HepG2 (cell line): Measurements from ENCODE around the gene SLC36A1. TPM values are rescaled to one million over a fixed set of nuclear protein-coding genes. Genes with fewer than 3 reads are reported as not detected.

Experiments used
- ARID5B ChIP-seq: IDR thresholded peaks from 2 replicates; pipeline ENCODE4 v1.4.0; 2020; ENCODE audit warnings: mild to moderate bottlenecking, missing genetic modification reagents
- GMEB1 ChIP-seq: sonication (generic); formaldehyde crosslinking; IDR thresholded peaks from 2 replicates; pipeline ENCODE4 v1.5.1; 2020; ENCODE audit warnings: missing genetic modification reagents, mild to moderate bottlenecking, borderline replicate concordance
- HMG20B ChIP-seq: conservative IDR thresholded peaks from 2 replicates; pipeline ENCODE4 v1.6.1; 2016; ENCODE audit warnings: missing genetic modification reagents, missing compliant biosample characterization
- MYNN ChIP-seq: sonication (generic); formaldehyde crosslinking; IDR thresholded peaks from 2 replicates; pipeline ENCODE4 v1.4.0; 2020; ENCODE audit warnings: mild to moderate bottlenecking, low read depth, missing genetic modification reagents
- RAD21 ChIP-seq: fragments of 450-650 bp; formaldehyde crosslinking; IDR thresholded peaks from 2 replicates; pipeline ENCODE4 v1.5.0; 2020; ENCODE audit warnings: mild to moderate bottlenecking
- SALL1 ChIP-seq: sonication (generic); formaldehyde crosslinking; IDR thresholded peaks from 2 replicates; pipeline ENCODE4 v1.8.0; 2022; ENCODE audit warnings: mild to moderate bottlenecking, missing genetic modification reagents
- SIX1 ChIP-seq: sonication (generic); formaldehyde crosslinking; IDR thresholded peaks from 2 replicates; pipeline ENCODE4 v1.4.0; 2020; ENCODE audit warnings: missing genetic modification reagents, borderline replicate concordance
- TFAP4 ChIP-seq: sonication (generic); IDR thresholded peaks from 2 replicates; pipeline ENCODE4 v1.6.1; 2016; ENCODE audit warnings: low read depth, borderline replicate concordance
- ZNF44 ChIP-seq: sonication (generic); formaldehyde crosslinking; IDR thresholded peaks from 2 replicates; pipeline ENCODE4 v1.5.1; 2020; ENCODE audit warnings: mild to moderate bottlenecking, missing genetic modification reagents
- ZNF512 ChIP-seq: sonication (generic); formaldehyde crosslinking; IDR thresholded peaks from 2 replicates; pipeline ENCODE4 v1.4.0; 2020; ENCODE audit warnings: mild to moderate bottlenecking, missing genetic modification reagents
- ZNF629 ChIP-seq: sonication (generic); formaldehyde crosslinking; conservative IDR thresholded peaks from 2 replicates; pipeline ENCODE4 v1.5.0; 2020; ENCODE audit warnings: missing genetic modification reagents
- ZNF644 ChIP-seq: IDR thresholded peaks from 2 replicates; pipeline ENCODE4 v1.6.1; 2016; ENCODE audit warnings: low read depth
- ZNF784 ChIP-seq: sonication (generic); formaldehyde crosslinking; IDR thresholded peaks from 2 replicates; pipeline ENCODE4 v1.5.1; 2020; ENCODE audit warnings: missing genetic modification reagents, mild to moderate bottlenecking, borderline replicate concordance
- ZNF800 ChIP-seq: sonication (generic); formaldehyde crosslinking; IDR thresholded peaks from 2 replicates; pipeline ENCODE4 v1.4.0; 2020; ENCODE audit warnings: missing genetic modification reagents
- polyA plus RNA-seq, 8 experiments: library from polyadenylated mRNA; depleted of rRNA in 3 of 8; stranded (reverse) in 7 of 8; unstranded in 1 of 8; fragments of >200 nt; fragmentation: Illumina TruSeq in 4 of 8; extraction: Trizol in 4 of 8; gene quantifications; 2 replicates each; pipeline versions ENCODE4 v1.2.1 to v1.2.3, GENCODE V29; 2011 to 2016; ENCODE audit warnings: low read depth in 4 of 8, missing spikeins in 1 of 8, mixed read lengths in 1 of 8; ENCODE audit not compliant: insufficient read depth in 1 of 8
- total RNA-seq, 5 experiments: library from RNA; depleted of rRNA; stranded (reverse); fragments of >200 nt; fragmentation: Illumina TruSeq; extraction: Trizol; gene quantifications; 2 replicates each; pipeline ENCODE4 v1.2.3, GENCODE V29; 2016; ENCODE audit warnings: low read depth in 1 of 5

The SLC36A1 gene
- total and polyA plus RNA-seq, 2 of the 13 experiments (the other 11 are each of a cell fraction or from before 2014, with no cell fraction given) = 8.0 to 8.9 TPM

GRCh38 chr5:151499501-151500035 lies 52.2 kb downstream of the SLC36A1 start (continued):
- TF ChIP-seq SIX1 (CRISPR knock-in tag) = no peak
- no peak for TF ChIP-seq RAD21 (CRISPR knock-in tag)
- no peak for TF ChIP-seq SALL1
- TF ChIP-seq ARID5B (CRISPR knock-in tag) = no peak
- TF ChIP-seq HMG20B = no peak
- TF ChIP-seq MYNN (CRISPR knock-in tag) = no peak
- no peak for TF ChIP-seq GMEB1 (CRISPR knock-in tag)
- no peak for TF ChIP-seq ZNF629 (CRISPR knock-in tag)
- TF ChIP-seq ZNF644 (CRISPR knock-in tag) = no peak
- TF ChIP-seq ZNF800 = no peak
- no peak for TF ChIP-seq TFAP4
- no peak for TF ChIP-seq ZNF512 (CRISPR knock-in tag)
- no peak for TF ChIP-seq ZNF44 (CRISPR knock-in tag)
- TF ChIP-seq ZNF784 = no peak
